Astrocyte of the spinal cord (primary cell): ENCODE measurements around the gene GTF3C5.

Source experiments
- DNase-seq: peaks from one replicate; pipeline ENCODE4 v3.0.0; 2011; ENCODE audit warnings: low read depth, low spot score
- H3K4me3 ChIP-seq: 2 replicates; pipeline ENCODE4 v1.5.1; 2011; ENCODE audit warnings: low read depth, mild to moderate bottlenecking, low read length, moderate library complexity
- in situ Hi-C: cut with HindIII; loops from 2 replicates; pipeline ENCODE4 v1.10.0; 2017; ENCODE audit warnings: low sequenced_read_pairs
- TF ChIP-seq, protein P1 (sequence below): IDR thresholded peaks from 2 replicates; pipeline ENCODE4 v1.5.1; 2012; ENCODE audit warnings: low read depth, mild to moderate bottlenecking, low read length, inconsistent platforms

The GTF3C5 gene

DNA sequence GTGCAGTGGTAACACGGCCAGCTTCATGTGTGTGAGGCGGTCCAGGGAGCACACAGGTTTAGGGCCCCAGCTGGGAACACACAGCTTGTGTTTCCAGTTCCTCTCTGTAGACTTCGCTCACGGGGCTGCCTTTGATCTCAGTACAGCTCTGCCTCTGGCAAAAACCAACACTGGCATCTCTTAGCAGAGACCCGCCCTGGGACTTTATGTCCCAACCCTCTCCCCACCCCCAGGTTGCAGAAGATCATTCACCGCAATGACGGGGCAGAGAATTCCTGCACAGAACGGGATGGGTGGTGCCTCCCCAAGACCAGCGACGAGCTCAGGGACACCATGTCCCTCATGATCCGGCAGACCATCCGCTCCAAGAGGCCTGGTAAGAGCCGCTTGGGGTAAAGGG lies 25.7 kb downstream of the GTF3C5 start:
- in situ Hi-C loops = no loop called here
- no peak overlapping the region for H3K4me3 ChIP-seq
- TF ChIP-seq, protein P1, sequence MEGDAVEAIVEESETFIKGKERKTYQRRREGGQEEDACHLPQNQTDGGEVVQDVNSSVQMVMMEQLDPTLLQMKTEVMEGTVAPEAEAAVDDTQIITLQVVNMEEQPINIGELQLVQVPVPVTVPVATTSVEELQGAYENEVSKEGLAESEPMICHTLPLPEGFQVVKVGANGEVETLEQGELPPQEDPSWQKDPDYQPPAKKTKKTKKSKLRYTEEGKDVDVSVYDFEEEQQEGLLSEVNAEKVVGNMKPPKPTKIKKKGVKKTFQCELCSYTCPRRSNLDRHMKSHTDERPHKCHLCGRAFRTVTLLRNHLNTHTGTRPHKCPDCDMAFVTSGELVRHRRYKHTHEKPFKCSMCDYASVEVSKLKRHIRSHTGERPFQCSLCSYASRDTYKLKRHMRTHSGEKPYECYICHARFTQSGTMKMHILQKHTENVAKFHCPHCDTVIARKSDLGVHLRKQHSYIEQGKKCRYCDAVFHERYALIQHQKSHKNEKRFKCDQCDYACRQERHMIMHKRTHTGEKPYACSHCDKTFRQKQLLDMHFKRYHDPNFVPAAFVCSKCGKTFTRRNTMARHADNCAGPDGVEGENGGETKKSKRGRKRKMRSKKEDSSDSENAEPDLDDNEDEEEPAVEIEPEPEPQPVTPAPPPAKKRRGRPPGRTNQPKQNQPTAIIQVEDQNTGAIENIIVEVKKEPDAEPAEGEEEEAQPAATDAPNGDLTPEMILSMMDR = no peak
- no peak for DNase-seq

DNA sequence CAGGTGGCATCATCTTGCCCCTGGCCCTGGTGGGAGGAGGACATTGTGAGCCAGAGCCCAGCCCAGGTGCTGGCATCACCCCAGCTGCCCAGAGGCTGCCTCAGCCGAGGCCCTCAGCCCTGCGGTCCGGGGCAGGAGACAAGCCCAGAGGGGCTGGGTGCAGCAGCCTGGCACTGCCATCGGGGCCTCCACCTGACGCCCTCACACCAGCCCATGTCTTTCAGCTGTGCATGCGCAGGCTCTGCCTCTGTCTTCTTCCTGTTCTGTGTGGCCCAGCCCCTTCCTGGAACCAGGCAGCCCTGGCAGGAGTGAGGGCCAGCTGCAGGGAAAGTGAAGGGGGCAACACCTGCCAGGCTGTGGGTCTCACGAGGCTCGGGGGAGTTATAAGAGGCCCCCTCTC lies 26.2 kb downstream of the GTF3C5 start:
- TF ChIP-seq, protein P1 = no peak

GRCh38 chr9:133057553-133057952 lies 26.8 kb downstream of the GTF3C5 start:
- TF ChIP-seq, protein P1 = no peak
- no peak for DNase-seq
- H3K4me3 ChIP-seq = no peak overlapping the region
- in situ Hi-C loops = no loop called here

More for the DNA sequence above, 26.2 kb downstream of the GTF3C5 start:
- no peak overlapping the region for H3K4me3 ChIP-seq
- in situ Hi-C loops = no loop called here
- DNase-seq = no peak

DNA sequence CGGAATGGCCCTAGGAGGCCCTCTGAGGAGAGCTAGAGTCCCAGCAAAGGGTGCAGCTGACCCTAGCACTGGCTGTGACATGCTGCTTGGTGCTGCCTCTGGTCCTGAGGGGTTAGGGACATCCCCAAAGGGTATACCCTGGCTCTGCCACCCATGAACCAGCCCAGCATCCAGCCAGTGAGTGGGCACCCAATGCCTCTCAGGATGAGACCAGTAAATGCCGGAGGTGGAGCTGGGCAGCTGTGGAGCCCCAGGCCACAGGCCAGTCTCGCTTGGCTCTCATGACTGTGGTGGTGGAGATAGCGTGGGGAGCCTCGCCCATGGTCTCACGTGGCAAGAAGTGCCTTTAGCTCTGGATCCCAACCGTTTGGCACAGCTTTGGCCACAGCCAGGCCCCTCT lies 27.3 kb downstream of the GTF3C5 start:
- no peak for DNase-seq
- TF ChIP-seq, protein P1 = no peak
- H3K4me3 ChIP-seq = no peak overlapping the region
- in situ Hi-C loops = no loop called here

DNA sequence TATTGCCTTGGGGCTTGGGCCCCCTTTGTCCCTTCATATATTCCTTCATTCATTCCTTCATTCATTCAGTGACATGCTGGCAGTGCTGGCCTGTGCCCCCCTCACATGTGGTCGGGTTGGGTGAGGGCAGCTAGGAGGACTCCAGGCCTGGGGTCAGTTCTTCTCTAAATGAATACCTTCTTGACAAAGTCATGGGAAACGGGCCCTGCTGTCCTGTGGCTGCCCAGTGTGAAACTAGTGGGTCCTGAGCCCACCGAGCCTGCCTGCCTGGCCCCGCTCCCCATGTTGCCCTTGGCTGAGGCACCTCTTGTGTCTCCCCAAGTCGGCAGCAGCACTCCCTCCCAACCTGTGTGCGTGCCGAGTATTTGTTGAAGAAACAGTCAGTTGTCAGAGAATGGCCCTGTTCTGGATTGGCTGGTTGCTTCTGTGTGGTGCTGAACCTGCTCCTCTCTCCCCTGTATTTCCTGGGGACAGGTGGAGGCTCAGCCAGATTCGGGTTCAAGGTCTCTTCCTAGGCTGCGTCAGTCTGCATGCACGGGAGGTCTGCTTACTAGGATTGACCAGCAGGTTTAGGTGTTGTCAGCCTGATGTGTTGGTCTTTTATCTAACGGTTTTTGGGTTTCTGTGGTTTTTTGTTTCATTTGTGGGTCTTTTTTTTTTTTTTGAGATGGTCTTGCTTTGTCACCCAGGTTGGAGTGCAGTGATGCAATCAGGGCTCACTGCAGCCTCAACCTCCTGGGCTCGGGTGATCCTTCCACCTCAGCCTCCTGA lies 27.9 kb downstream of the GTF3C5 start:
- no peak overlapping the region for H3K4me3 ChIP-seq
- no peak for DNase-seq
- in situ Hi-C loops = no loop called here
- TF ChIP-seq, protein P1 = no peak

DNA sequence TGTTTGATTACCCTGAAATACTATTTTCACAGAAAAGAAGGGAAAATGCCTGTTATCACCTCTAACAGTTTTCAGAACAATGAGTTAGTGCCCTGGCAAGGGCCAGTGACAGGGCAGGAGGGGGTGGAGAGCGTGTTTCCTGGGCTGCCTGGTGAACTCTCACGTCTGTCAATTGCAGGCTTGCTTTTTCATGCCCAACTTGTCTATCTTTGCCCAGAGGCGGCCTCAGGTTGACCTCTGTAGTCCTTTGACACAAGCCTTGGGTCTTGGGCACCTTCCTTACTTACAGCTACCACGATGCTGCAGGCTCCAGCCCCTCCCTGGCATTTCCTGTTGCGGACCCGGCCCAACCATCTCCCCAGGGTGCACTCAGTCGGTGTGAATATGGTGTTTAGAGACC lies 28.8 kb downstream of the GTF3C5 start:
- no peak overlapping the region for H3K4me3 ChIP-seq
- in situ Hi-C loops = no loop called here
- DNase-seq = no peak
- TF ChIP-seq, protein P1 = no peak
